ENCODE results near the gene CCT6B. TPM values are rescaled to one million over a fixed set of nuclear protein-coding genes. Genes with fewer than 3 reads are reported as not detected.

CCT6B gene
- 0.85 to 1.6 TPM (median 1.2 TPM) in 5 replicates for total RNA-seq (2022; extraction: Qiagen RNA extraction; ENCODE audit: low read depth)

DNA sequence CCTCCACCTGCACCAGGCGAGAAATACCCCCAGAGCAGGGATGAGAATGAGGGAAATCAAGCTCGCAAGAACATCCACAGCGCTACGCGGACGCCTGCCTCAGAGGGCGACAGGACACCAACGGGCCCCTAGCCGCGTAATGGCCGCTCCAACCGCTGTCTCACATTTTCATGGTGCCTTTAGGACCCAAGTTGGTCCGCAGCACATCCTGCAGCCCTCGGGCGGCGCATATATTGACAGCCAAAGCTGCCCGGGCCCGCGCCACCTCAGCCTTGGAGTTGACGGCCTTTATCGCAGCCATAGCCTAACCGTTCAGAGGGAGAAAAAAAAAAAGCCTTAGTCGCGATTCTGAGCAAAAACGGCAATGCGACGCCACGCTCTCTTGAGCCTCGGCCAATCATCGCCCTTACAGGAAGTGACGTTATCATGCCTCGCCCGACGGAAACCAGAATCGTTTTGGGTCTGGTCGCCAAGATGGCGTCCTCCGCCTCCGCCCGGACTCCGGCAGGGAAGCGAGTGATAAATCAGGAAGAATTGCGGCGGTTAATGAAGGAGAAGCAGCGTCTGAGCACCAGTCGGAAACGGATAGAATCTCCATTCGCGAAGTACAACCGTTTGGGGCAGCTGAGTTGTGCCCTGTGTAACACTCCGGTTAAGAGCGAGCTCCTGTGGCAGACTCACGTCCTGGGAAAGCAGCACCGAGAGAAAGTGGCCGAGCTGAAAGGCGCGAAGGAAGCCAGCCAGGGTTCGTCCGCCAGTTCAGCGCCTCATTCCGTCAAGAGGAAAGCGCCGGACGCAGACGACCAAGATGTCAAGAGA is at the start of gene CCT6B, which contains the start of gene ZNF830:
Gene CCT6B, minus strand, starts transcription at position 368 of the 819 bp plus-strand sequence. Its CDS starts 67 bp downstream, at position 301.
Gene ZNF830, plus strand, starts transcription at position 448 of the 819 bp plus-strand sequence. Its CDS starts 27 bp downstream, at position 475.

GRCh38 chr17:34980353-34980680 is 19.1 kb upstream of the CCT6B start, which contains the start of gene LIG3:
TSS of gene LIG3 (plus strand) at chr17:34980512. CDS start at chr17:34983006, 2,494 bp downstream.

Other genes with a start within 250 kb of the CCT6B start
- gene ZNF830, start 80 bp upstream of the CCT6B start, total RNA-seq (2022; extraction: Qiagen RNA extraction; ENCODE audit: low read depth), result 14.4 to 19.1 TPM (median 14.9 TPM) in 5 replicates
- 16.2 to 22.3 TPM (median 22.1 TPM) in 5 replicates for gene LIG3, start 19.1 kb upstream of the CCT6B start, total RNA-seq (2022; extraction: Qiagen RNA extraction; ENCODE audit: low read depth)
- 42.8 to 57.1 TPM (median 50.9 TPM) in 5 replicates for gene RFFL, start 102.2 kb upstream of the CCT6B start, total RNA-seq (2022; extraction: Qiagen RNA extraction; ENCODE audit: low read depth)
- 22.6 to 32.7 TPM (median 26.8 TPM) in 5 replicates for gene RAD51D, start 158.4 kb upstream of the CCT6B start, total RNA-seq (2022; extraction: Qiagen RNA extraction; ENCODE audit: low read depth)
- not detected in 5 replicates for gene FNDC8, start 160.2 kb upstream of the CCT6B start, total RNA-seq (2022; extraction: Qiagen RNA extraction; ENCODE audit: low read depth)
- gene NLE1, start 180.8 kb upstream of the CCT6B start, total RNA-seq (2022; extraction: Qiagen RNA extraction; ENCODE audit: low read depth), result 36.0 to 40.6 TPM (median 36.3 TPM) in 5 replicates
- gene UNC45B, start 186.4 kb upstream of the CCT6B start, total RNA-seq (2022; extraction: Qiagen RNA extraction; ENCODE audit: low read depth), result not detected in 5 replicates
- gene SLC35G3, start 232.9 kb upstream of the CCT6B start, total RNA-seq (2022; extraction: Qiagen RNA extraction; ENCODE audit: low read depth), result not detected in 5 replicates